Lung (tissue), 12 donors: ENCODE measurements around the gene CDH26. TPM values are rescaled to one million over a fixed set of nuclear protein-coding genes. Genes with fewer than 3 reads are reported as not detected.

ENCODE experiments used
- ATAC-seq: fragments of 200-7000 bp; cut with Tn5 transposase; one replicate; pipeline ENCODE4 v1.9.1; 2020; ENCODE audit warnings: moderate number of reproducible peaks; ENCODE audit not compliant: insufficient read depth, low FRiP score
- DNase-seq, 3 donors: peaks; one replicate each; pipeline ENCODE4 v3.0.0-alpha.2; 2013 to 2017
- H3K27ac ChIP-seq, 2 donors: one replicate each; pipeline ENCODE4 v1.5.1; 2013; ENCODE audit warnings: mild to moderate bottlenecking in 2 of 2, moderate library complexity in 2 of 2, control low read depth in 1 of 2, inconsistent platforms in 1 of 2, low read depth in 1 of 2, low read length in 1 of 2
- H3K27me3 ChIP-seq, 3 donors: one replicate each; pipeline ENCODE4 v1.5.1; 2013; ENCODE audit warnings: low read length in 2 of 3; ENCODE audit not compliant: control insufficient read depth in 3 of 3, insufficient read depth in 3 of 3
- H3K36me3 ChIP-seq, 4 donors: one replicate each; pipeline ENCODE4 v1.5.1; 2013; ENCODE audit warnings: low read length in 4 of 4, mild to moderate bottlenecking in 1 of 4, moderate library complexity in 1 of 4; ENCODE audit not compliant: control insufficient read depth in 4 of 4, insufficient read depth in 4 of 4
- H3K4me1 ChIP-seq, 5 donors: one replicate each; pipeline ENCODE4 v1.5.1; 2013; ENCODE audit warnings: low read length in 5 of 5, mild to moderate bottlenecking in 2 of 5, moderate library complexity in 1 of 5; ENCODE audit not compliant: control insufficient read depth in 5 of 5, insufficient read depth in 5 of 5
- H3K4me3 ChIP-seq: one replicate; pipeline ENCODE4 v1.5.1; 2013; ENCODE audit warnings: mild to moderate bottlenecking, control low read depth, moderate library complexity
- H3K9ac ChIP-seq, 2 donors: one replicate each; pipeline ENCODE4 v1.5.1; 2013; ENCODE audit warnings: low read length in 2 of 2, control low read depth in 1 of 2; ENCODE audit not compliant: insufficient read depth in 1 of 2
- H3K9me3 ChIP-seq, 4 donors: one replicate each; pipeline ENCODE4 v1.5.1; 2013; ENCODE audit warnings: low read length in 3 of 4, mild to moderate bottlenecking in 1 of 4, moderate library complexity in 1 of 4; ENCODE audit not compliant: control insufficient read depth in 4 of 4, insufficient read depth in 3 of 4
- whole genome bisulfite sequencing, 2 donors: extraction: QIAGEN DNeasy Blood & Tissue Kit; methylation state at CpG; one replicate each; pipeline ENCODE4 v1.1.7; 2013; 5-methylcytosine and 5-hydroxymethylcytosine counted together
- polyA plus RNA-seq, 2 donors: library from polyadenylated mRNA; stranded (reverse); fragments of 200-250 nt; gene quantifications; one replicate each; pipeline ENCODE4 v1.2.1, GENCODE V29; 2013
- total RNA-seq, 2 donors: library from RNA; depleted of rRNA in 1 of 2; stranded (reverse); fragments of >200 nt in 1 of 2; gene quantifications; one replicate each; pipeline ENCODE4 v1.2.1, GENCODE V29; 2014 to 2021
- TF ChIP-seq, protein P1 (sequence below): IDR thresholded peaks from 2 replicates; pipeline ENCODE4 v1.5.1; 2012; ENCODE audit warnings: mild to moderate bottlenecking; ENCODE audit errors: control extremely low read depth, extremely low read depth
- donor health status: control.
- donor health status: control.
- donor health status: Bipolar disorder and iron deficiency.
- donor health status: healthy.
- donor health status: DM: yes; HTN: yes; CAD: no.

CDH26 gene
- total and polyA plus RNA-seq, 4 donors, result 5.7 to 11.3 (median 7.8) TPM

DNA sequence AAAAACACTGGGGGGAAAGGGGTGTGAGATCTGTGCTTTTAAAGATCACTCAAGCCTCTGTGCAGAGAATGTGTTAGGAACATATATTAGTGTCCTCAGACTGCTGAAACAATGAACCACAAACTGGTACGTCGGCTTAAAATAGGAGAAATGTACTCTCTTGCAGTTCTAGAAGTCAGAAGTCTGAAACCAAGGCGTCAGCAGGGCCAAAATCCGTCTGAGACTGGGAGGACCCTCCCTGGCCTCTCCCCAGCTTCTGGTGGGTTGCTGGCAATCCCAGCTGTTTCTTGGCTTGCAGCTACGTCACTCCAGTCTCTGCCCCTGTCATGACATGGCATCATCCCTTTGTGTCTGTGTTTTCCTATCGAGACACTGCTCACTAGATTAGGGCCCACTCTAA, 3.9 kb downstream of the CDH26 start:
- no peak overlapping the region for H3K27ac ChIP-seq
- no peaks in the 10 kb centered on the region for H3K4me1 ChIP-seq
- ATAC-seq, result no peak
- no peak overlapping the region for H3K4me3 ChIP-seq
- WGBS, 2 donors, result 87 to 91% methylated on average over 6 of the region's 6 CpGs
- H3K9ac ChIP-seq, result no peak overlapping the region
- no peaks in the 10 kb centered on the region for H3K9me3 ChIP-seq
- no peaks in the 10 kb centered on the region for H3K36me3 ChIP-seq
- TF ChIP-seq, protein P1, sequence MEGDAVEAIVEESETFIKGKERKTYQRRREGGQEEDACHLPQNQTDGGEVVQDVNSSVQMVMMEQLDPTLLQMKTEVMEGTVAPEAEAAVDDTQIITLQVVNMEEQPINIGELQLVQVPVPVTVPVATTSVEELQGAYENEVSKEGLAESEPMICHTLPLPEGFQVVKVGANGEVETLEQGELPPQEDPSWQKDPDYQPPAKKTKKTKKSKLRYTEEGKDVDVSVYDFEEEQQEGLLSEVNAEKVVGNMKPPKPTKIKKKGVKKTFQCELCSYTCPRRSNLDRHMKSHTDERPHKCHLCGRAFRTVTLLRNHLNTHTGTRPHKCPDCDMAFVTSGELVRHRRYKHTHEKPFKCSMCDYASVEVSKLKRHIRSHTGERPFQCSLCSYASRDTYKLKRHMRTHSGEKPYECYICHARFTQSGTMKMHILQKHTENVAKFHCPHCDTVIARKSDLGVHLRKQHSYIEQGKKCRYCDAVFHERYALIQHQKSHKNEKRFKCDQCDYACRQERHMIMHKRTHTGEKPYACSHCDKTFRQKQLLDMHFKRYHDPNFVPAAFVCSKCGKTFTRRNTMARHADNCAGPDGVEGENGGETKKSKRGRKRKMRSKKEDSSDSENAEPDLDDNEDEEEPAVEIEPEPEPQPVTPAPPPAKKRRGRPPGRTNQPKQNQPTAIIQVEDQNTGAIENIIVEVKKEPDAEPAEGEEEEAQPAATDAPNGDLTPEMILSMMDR, result no peak
- no peaks in the 10 kb centered on the region for H3K27me3 ChIP-seq
- no peak for DNase-seq

DNA sequence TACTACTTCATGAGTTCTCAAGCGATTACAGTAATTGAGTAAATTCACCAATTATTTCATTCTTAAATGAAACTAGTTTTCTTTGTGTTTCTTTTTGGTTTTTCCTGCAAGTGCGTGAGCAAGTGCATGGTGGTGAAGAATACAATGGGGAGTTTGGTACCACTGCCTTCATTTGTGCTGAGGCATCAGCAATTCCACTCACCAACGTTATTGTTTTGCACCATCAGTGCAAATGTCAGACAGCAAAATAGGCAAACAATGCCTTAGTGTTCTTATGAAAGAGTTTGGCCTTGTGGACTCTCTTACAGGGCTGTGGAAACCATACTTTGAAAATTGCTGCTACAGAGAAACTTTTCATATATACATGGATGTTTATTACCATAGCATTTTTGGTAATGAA, 8.2 kb downstream of the CDH26 start:
- H3K27ac ChIP-seq, result no peak overlapping the region
- no peak overlapping the region for H3K9ac ChIP-seq
- DNase-seq (no peak), ATAC-seq (no peak)
- no peak overlapping the region for H3K4me3 ChIP-seq
- TF ChIP-seq, protein P1, result no peak
- H3K36me3 ChIP-seq, result no peaks in the 10 kb centered on the region
- WGBS, 2 donors, result 84 to 93% methylated on average over 3 of the region's 3 CpGs
- no peaks in the 10 kb centered on the region for H3K27me3 ChIP-seq
- peaks cover 0 to 3% (median 0%) of the 10 kb centered on the region in 5 donors for H3K4me1 ChIP-seq
- H3K9me3 ChIP-seq, result no peaks in the 10 kb centered on the region

DNA sequence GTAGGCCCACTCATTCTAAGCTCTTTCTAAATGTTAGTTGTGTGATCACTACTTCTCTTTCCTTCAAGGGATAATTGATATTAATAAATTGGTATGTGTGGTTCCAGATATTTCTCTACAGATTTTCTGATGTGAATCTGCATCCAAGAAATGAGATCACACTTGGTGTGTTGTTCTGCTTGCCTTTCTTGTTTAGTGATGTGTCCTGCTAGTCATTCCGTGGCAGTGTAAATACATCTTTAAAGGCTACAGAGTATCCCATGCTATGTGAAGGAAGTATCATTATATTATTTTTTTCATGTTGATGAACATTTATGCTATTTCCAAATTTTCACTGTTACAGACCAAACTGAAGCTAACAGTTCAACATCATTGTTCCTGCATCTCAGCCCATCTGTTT, 13.2 kb downstream of the CDH26 start:
- 86 to 97% methylated on average over 1 of the region's 1 CpG for WGBS, 2 donors
- ATAC-seq (no peak), DNase-seq (no peak)
- Histone ChIP-seq H3K27me3 (no peaks in the 10 kb centered on the region), H3K4me3 (no peak overlapping the region), H3K4me1 (peaks cover 0 to 6% (median 0%) of the 10 kb centered on the region in 5 donors), H3K27ac (no peak overlapping the region), H3K36me3 (no peaks in the 10 kb centered on the region), H3K9me3 (no peaks in the 10 kb centered on the region), H3K9ac (no peak overlapping the region)
- TF ChIP-seq, protein P1, result no peak
